IMR-90 (cell line): ENCODE results near the gene PCK2. TPM values are rescaled to one million over a fixed set of nuclear protein-coding genes. Genes with fewer than 3 reads are reported as not detected.

Experiments
- ATAC-seq: fragments of 200-7000 bp; cut with Tn5 transposase; 2 replicates; pipeline ENCODE4 v1.9.1; 2020; ENCODE audit warnings: low read depth, mild to moderate bottlenecking, moderate library complexity
- BruUV-seq: library from RNA; stranded (reverse); fragments of 400-500 nt; replicated peaks from 2 replicates; lab custom pipeline; 2021; lab: Mats Ljungman, UMichigan
- CTCF ChIA-PET: fragments of 300-600 bp; formaldehyde crosslinking; extraction: SDS; loops from one replicate; lab custom pipeline; 2021; ENCODE audit warnings: antibody characterized with exemption; lab: Yijun Ruan, JAX
- POLR2A ChIA-PET: fragments of 300-600 bp; sonication (Branson Sonifier 250); formaldehyde crosslinking; loops from one replicate; lab custom pipeline; 2022; ENCODE audit warnings: antibody characterized with exemption; ENCODE audit not compliant: unreplicated experiment; lab: Charles Lee
- DNase-seq: peaks from one replicate; pipeline ENCODE4 v3.0.0; 2013
- H2AFZ ChIP-seq: replicated peaks from 2 replicates; pipeline ENCODE3; 2013; ENCODE audit warnings: low read length, mild to moderate bottlenecking; ENCODE audit not compliant: poor library complexity
- H2AK5ac ChIP-seq: 2 replicates; pipeline ENCODE4 v1.6.1; 2013; ENCODE audit warnings: low read depth, low read length, inconsistent platforms
- H2AK9ac ChIP-seq: replicated peaks from 2 replicates; pipeline ENCODE3; 2013; ENCODE audit warnings: mild to moderate bottlenecking, low read depth, low read length, moderate library complexity; ENCODE audit not compliant: poor library complexity
- H2BK120ac ChIP-seq: 2 replicates; pipeline ENCODE4 v1.6.1; 2013; ENCODE audit warnings: low read depth, low read length, inconsistent platforms
- H2BK15ac ChIP-seq: 3 replicates; pipeline ENCODE4 v1.6.1; 2013; ENCODE audit warnings: low read depth, low read length, inconsistent platforms
- H2BK20ac ChIP-seq: 2 replicates; pipeline ENCODE4 v1.6.1; 2013; ENCODE audit warnings: low read depth, mild to moderate bottlenecking, inconsistent platforms, low read length, moderate library complexity
- H2BK5ac ChIP-seq: 2 replicates; pipeline ENCODE4 v1.6.1; 2013; ENCODE audit warnings: mild to moderate bottlenecking, low read depth, low read length, inconsistent platforms; ENCODE audit not compliant: poor library complexity, severe bottlenecking
- H3K14ac ChIP-seq: replicated peaks from 2 replicates; pipeline ENCODE4 v1.6.1; 2013; ENCODE audit warnings: low read depth, low read length, inconsistent platforms
- H3K18ac ChIP-seq: 2 replicates; pipeline ENCODE4 v1.6.1; 2013; ENCODE audit warnings: low read depth, low read length, control low read depth
- H3K23ac ChIP-seq: 2 replicates; pipeline ENCODE4 v1.6.1; 2013; ENCODE audit warnings: low read depth, low read length, inconsistent platforms
- H3K27ac ChIP-seq: 2 replicates; pipeline ENCODE4 v1.5.1; 2013; ENCODE audit warnings: mild to moderate bottlenecking, control low read depth, low read length; ENCODE audit not compliant: insufficient read depth
- H3K27me3 ChIP-seq: 2 replicates; pipeline ENCODE4 v1.6.1; 2013; ENCODE audit warnings: low read length; ENCODE audit not compliant: control insufficient read depth, insufficient read depth
- H3K36me3 ChIP-seq: 2 replicates; pipeline ENCODE4 v1.6.1; 2013; ENCODE audit warnings: low read length, mixed read lengths; ENCODE audit not compliant: control insufficient read depth, insufficient read depth
- H3K4ac ChIP-seq: 2 replicates; pipeline ENCODE4 v1.6.1; 2013; ENCODE audit warnings: low read depth, low read length, inconsistent platforms
- H3K4me1 ChIP-seq: 2 replicates; pipeline ENCODE4 v1.6.1; 2013; ENCODE audit warnings: low read length, mixed read lengths; ENCODE audit not compliant: control insufficient read depth, insufficient read depth
- H3K4me2 ChIP-seq: 2 replicates; pipeline ENCODE4 v1.6.1; 2013; ENCODE audit warnings: low read depth, mild to moderate bottlenecking, control low read depth, low read length, moderate library complexity
- H3K4me3 ChIP-seq: 2 replicates; pipeline ENCODE4 v1.5.1; 2013; ENCODE audit warnings: low read depth, mild to moderate bottlenecking, control low read depth, low read length, moderate library complexity; ENCODE audit not compliant: insufficient read depth
- H3K56ac ChIP-seq: 2 replicates; pipeline ENCODE4 v1.6.1; 2013; ENCODE audit warnings: low read length, inconsistent platforms; ENCODE audit not compliant: insufficient read depth; ENCODE audit errors: extremely low read depth
- H3K79me1 ChIP-seq, 2 experiments: 2 replicates each; pipeline ENCODE4 v1.6.1; 2013; ENCODE audit warnings: low read length in 2 of 2, inconsistent platforms in 1 of 2, low read depth in 1 of 2
- H3K9ac ChIP-seq: 2 replicates; pipeline ENCODE4 v1.6.1; 2013; ENCODE audit warnings: low read depth, low read length, control low read depth
- H3K9me1 ChIP-seq: 2 replicates; pipeline ENCODE4 v1.6.1; 2013; ENCODE audit warnings: low read length, inconsistent platforms; ENCODE audit not compliant: insufficient read depth
- H3K9me3 ChIP-seq: 2 replicates; pipeline ENCODE4 v1.6.1; 2013; ENCODE audit warnings: low read length; ENCODE audit not compliant: control insufficient read depth, insufficient read depth
- H4K20me1 ChIP-seq: 2 replicates; pipeline ENCODE4 v1.6.1; 2013; ENCODE audit warnings: low read length, inconsistent platforms; ENCODE audit not compliant: insufficient read depth
- H4K5ac ChIP-seq: 2 replicates; pipeline ENCODE4 v1.6.1; 2013; ENCODE audit warnings: mild to moderate bottlenecking, low read depth, low read length, control low read depth
- H4K8ac ChIP-seq, 2 experiments: 2 replicates each; pipeline ENCODE4 v1.6.1; 2013; ENCODE audit warnings: low read depth in 2 of 2, low read length in 2 of 2, control low read depth in 1 of 2, inconsistent platforms in 1 of 2
- H4K91ac ChIP-seq: 2 replicates; pipeline ENCODE4 v1.6.1; 2013; ENCODE audit warnings: low read depth, low read length, inconsistent platforms; ENCODE audit not compliant: insufficient read depth
- BHLHE40 ChIP-seq: fragments of 150-350 bp; IDR thresholded peaks from 2 replicates; pipeline ENCODE4 v1.6.1; 2016; ENCODE audit warnings: mild to moderate bottlenecking, low read depth, low read length
- CHD1 ChIP-seq: IDR thresholded peaks from 2 replicates; pipeline ENCODE4 v1.6.1; 2012; ENCODE audit warnings: low read depth, low read length, improper control_type of control experiment
- CTCF ChIP-seq: conservative IDR thresholded peaks from 2 replicates; pipeline ENCODE4 v1.5.1; 2012; ENCODE audit warnings: mild to moderate bottlenecking, low read depth, low read length, improper control_type of control experiment
- ELK1 ChIP-seq: fragments of 150-350 bp; IDR thresholded peaks from 2 replicates; pipeline ENCODE4 v1.6.1; 2016; ENCODE audit warnings: low read depth, mild to moderate bottlenecking, low read length, moderate library complexity, borderline replicate concordance
- MAFK ChIP-seq: IDR thresholded peaks from 2 replicates; pipeline ENCODE4 v1.6.1; 2012; ENCODE audit warnings: low read depth, low read length, improper control_type of control experiment
- MAZ ChIP-seq: IDR thresholded peaks from 2 replicates; pipeline ENCODE4 v1.6.1; 2012; ENCODE audit warnings: low read depth, mild to moderate bottlenecking, low read length, improper control_type of control experiment, moderate library complexity, borderline replicate concordance
- NFE2L2 ChIP-seq: fragments of 150-350 bp; IDR thresholded peaks from 2 replicates; pipeline ENCODE4 v1.6.1; 2016; ENCODE audit warnings: low read depth, mild to moderate bottlenecking, low read length
- POLR2A ChIP-seq: IDR thresholded peaks from 2 replicates; pipeline ENCODE4 v1.6.1; 2012; ENCODE audit warnings: mild to moderate bottlenecking, low read depth, low read length
- RAD21 ChIP-seq: IDR thresholded peaks from 2 replicates; pipeline ENCODE4 v1.6.1; 2012; ENCODE audit warnings: low read length, improper control_type of control experiment
- RCOR1 ChIP-seq: IDR thresholded peaks from 2 replicates; pipeline ENCODE4 v1.6.1; 2012; ENCODE audit warnings: mild to moderate bottlenecking, low read length, improper control_type of control experiment; ENCODE audit not compliant: insufficient replicate concordance
- RFX5 ChIP-seq: IDR thresholded peaks from 2 replicates; pipeline ENCODE4 v1.8.0; 2012; ENCODE audit warnings: low read depth, mild to moderate bottlenecking, low read length, moderate library complexity
- SMC3 ChIP-seq: fragments of 150-350 bp; IDR thresholded peaks from 2 replicates; pipeline ENCODE4 v1.6.1; 2016; ENCODE audit warnings: low read depth, mild to moderate bottlenecking, antibody characterized with exemption, low read length, moderate library complexity
- USF2 ChIP-seq: fragments of 150-350 bp; IDR thresholded peaks from 2 replicates; pipeline ENCODE4 v1.6.1; 2017; ENCODE audit warnings: mild to moderate bottlenecking, antibody characterized with exemption, low read length, low read depth
- WGBS, 2 experiments: methylation state at CpG; one replicate each; pipeline versions ENCODE4 v1.1.5 to v1.1.7; 2013; ENCODE audit warnings: missing lambda C conversion rate in 2 of 2; ENCODE audit not compliant: insufficient read length in 1 of 2; ENCODE audit errors: extremely low coverage in 2 of 2; 5-methylcytosine and 5-hydroxymethylcytosine counted together
- dilution Hi-C: fragments of 300-500 bp; cut with HindIII; formaldehyde crosslinking; loops from one replicate; pipeline ENCODE4 v1.14.3; 2018; ENCODE audit warnings: low sequenced_read_pairs; ENCODE audit not compliant: unreplicated experiment
- in situ Hi-C: fragments of 300-500 bp; cut with MboI; formaldehyde crosslinking; loops from 3 replicates; pipeline ENCODE4 v1.14.3; 2019; ENCODE audit warnings: low sequenced_read_pairs, inconsistent platforms, mixed read lengths
- intact Hi-C: fragments of 100-400 bp; cut with micrococcal nuclease; formaldehyde crosslinking; loops from 2 replicates; pipeline ENCODE4 v1.10.0; 2022
- polyA plus RNA-seq, 3 experiments: library from polyadenylated mRNA; depleted of rRNA; stranded (reverse); fragments of >200 nt; gene quantifications; 2 replicates each; pipeline ENCODE4 v1.2.3, GENCODE V29; 2012; ENCODE audit warnings: low replicate concordance in 1 of 3
- total RNA-seq: library from RNA; depleted of rRNA; stranded (reverse); fragments of >200 nt; gene quantifications from 2 replicates; pipeline ENCODE4 v1.2.3, GENCODE V29; 2012

PCK2 gene
- total and polyA plus RNA-seq, 2 of the 4 experiments (the other 2 are of a cell fraction), result 13.4 to 29.4 TPM

- H3K18ac ChIP-seq, result 0 out of 2 replicates have a peak within 1 kb of the TSS, but pooled peaks have one; percentile 5
- no TSS peak for BruUV-seq
- peak within 1 kb of the TSS; percentile 89 for H4K91ac ChIP-seq
- peak within 1 kb of the TSS; percentile 98 for H2AK9ac ChIP-seq
- H2AK5ac ChIP-seq, result peak within 1 kb of the TSS; percentile 94
- intact Hi-C loops (loop anchor here (2.0 kb wide), 1 partner anchor 26 kb away; the partner anchor contains the start of genes DCAF11 and NRL), in situ Hi-C loops (loop anchor here (25.0 kb wide), 2 partner anchors 829 to 1054 kb away; partner anchors contain the start of genes ACIN1, BCL2L2, C14orf119 and PABPN1), dilution Hi-C loops (no loop called here)
- ATAC-seq (peak; percentile 92), DNase-seq (peak; percentile 99)
- peak within 1 kb of the TSS; percentile 83 to 93 for H4K8ac ChIP-seq
- peaks cover 37 to 82% of the 10 kb centered on the region in 2 experiments for H3K79me1 ChIP-seq
- H3K4me3 ChIP-seq, result peak within 1 kb of the TSS; percentile 68
- peak within 1 kb of the TSS; percentile 68 for H3K4me2 ChIP-seq
- peak within 1 kb of the TSS; percentile 42; the same call in 1 of the 2 replicates for H2BK120ac ChIP-seq
- peaks cover 35% of the 10 kb centered on the region for H3K9me1 ChIP-seq
- peaks cover 17% of the 10 kb centered on the region for H4K20me1 ChIP-seq
- peak within 1 kb of the TSS; percentile 3; the same call in 1 of the 3 replicates for H2BK15ac ChIP-seq
- peaks cover 15% of the 10 kb centered on the region for H3K4me1 ChIP-seq
- peak within 1 kb of the TSS; percentile 78 for H2BK5ac ChIP-seq
- H3K23ac ChIP-seq, result peak within 1 kb of the TSS; percentile 94
- H3K4ac ChIP-seq, result peak within 1 kb of the TSS; percentile 90
- peak within 1 kb of the TSS; percentile 80 for H3K27ac ChIP-seq
- POLR2A ChIA-PET, result interaction anchor here (0.6 kb wide), 1 partner anchor 47 kb away, joined by 3 read pairs; the partner anchor contains the start of gene PCK2
- peak within 1 kb of the TSS; percentile 65 for H3K56ac ChIP-seq
- peak within 1 kb of the TSS; percentile 76 for H3K9ac ChIP-seq
- CTCF ChIA-PET, result interaction anchor here (0.8 to 1.6 kb wide), 2 partner anchors 20 to 32 kb away, joined by 3 to 5 read pairs; partner anchors contain the start of gene IRF9
- no peak within 1 kb of the TSS for H2BK20ac ChIP-seq
- no peaks in the 10 kb centered on the region for H3K9me3 ChIP-seq
- peak within 1 kb of the TSS; percentile 96 for H2AFZ ChIP-seq
- no peaks in the 10 kb centered on the region for H3K27me3 ChIP-seq
- 1% methylated on average over 16 of the region's 65 CpGs; no CpG with 5 or more reads in 1 of the 2 experiments for WGBS, 2 experiments
- peak within 1 kb of the TSS; percentile 93 for H3K14ac ChIP-seq
- H3K36me3 ChIP-seq, result peaks cover 23% of the 10 kb centered on the region
- H4K5ac ChIP-seq, result peak within 1 kb of the TSS; percentile 31
- TF ChIP-seq RAD21 (no peak), MAFK (0 out of 2 replicates have a peak, but pooled peaks have one; percentile 10), MAZ (peak; percentile 36; the same call in 1 of the 2 replicates), NFE2L2 (no peak), USF2 (peak; percentile 91), POLR2A (peak; percentile 84), SMC3 (no peak), RCOR1 (no peak), RFX5 (peak; percentile 78), CHD1 (no peak), CTCF (peak; percentile 32), BHLHE40 (no peak), ELK1 (no peak)
These were observed 47.2 kb downstream of the PCK2 start, which contains the start of gene EMC9 for GRCh38 chr14:24141097-24141880. Gene EMC9 (minus strand): TSS chr14:24141591. CDS start chr14:24141304, 287 bp downstream.
